Activated naive CD4-positive, alpha-beta T cell treated with Interleukin-2 at 50 U/mL for 16 hours (primary cell): ENCODE data around the gene DLX5.

Experiments
- DNase-seq: peaks from one replicate; pipeline ENCODE4 v3.0.0-alpha.2; 2020

Gene DLX5

GRCh38 chr7:96987719-96988118 is 36.9 kb downstream of the DLX5 start:
- DNase-seq: no peak

DNA sequence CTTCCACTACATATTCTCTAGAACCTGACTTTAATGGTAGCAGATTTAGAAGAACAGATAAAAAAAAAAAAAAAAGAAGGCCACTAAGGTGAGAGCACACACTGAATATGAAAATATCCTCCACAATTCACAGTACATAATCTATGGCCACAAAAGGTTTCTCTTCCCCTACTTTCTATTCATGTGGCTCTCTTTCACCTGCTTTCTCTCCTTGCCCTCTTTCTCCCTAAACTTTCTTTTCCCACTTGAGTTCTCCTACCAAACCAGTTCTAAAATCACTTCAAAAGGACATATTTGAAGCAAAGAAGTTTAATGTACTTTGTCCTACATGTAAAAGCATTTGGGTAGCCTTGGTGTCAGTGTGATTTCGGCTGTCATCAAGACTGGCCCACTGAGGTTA is 37.7 kb downstream of the DLX5 start:
- no peak for DNase-seq

GRCh38 chr7:96985992-96986391 is 38.6 kb downstream of the DLX5 start:
- no peak for DNase-seq

DNA sequence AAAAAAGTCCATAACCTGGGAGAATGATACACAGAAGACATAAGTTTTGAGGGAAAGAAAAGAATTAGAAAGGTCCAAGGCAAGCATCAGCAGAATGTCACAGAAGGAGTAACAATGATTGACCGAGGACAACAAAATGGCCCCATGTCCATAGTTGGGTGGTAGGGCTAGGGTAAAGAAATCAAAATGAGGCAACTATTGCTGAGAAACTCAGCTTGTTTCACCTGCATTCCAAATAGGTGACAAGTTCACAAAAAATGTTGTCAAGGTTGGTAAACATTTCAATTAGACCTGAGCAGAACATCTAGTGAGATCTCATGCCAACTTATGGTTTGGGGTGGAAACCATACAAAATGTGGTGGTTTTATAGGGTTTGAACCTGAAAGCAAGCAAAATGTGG is 42.0 kb downstream of the DLX5 start:
- DNase-seq: no peak

- no peak for DNase-seq
Observed at GRCh38 chr7:96979551-96980276, 44.9 kb downstream of the DLX5 start.

GRCh38 chr7:96977445-96977844 is 47.2 kb downstream of the DLX5 start:
- no peak for DNase-seq

DNA sequence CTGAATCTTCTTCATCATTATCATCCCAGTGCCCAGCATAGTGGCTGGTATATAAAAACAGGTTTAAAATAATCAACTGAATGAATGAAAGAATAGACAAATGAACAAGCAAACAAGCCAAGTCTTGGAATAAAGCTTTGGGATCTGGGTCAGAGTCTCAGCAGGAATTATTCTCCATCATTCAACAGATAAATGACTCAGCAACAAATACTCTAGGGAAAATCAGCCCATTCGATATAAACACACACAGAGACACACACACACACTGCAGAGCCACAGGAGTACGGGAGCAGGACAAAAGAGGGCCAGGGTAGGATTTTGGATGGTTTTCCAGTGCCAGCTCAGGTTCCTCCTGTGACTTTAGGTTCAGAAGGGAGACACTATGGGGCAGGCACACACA is 48.5 kb downstream of the DLX5 start:
- no peak for DNase-seq

DNA sequence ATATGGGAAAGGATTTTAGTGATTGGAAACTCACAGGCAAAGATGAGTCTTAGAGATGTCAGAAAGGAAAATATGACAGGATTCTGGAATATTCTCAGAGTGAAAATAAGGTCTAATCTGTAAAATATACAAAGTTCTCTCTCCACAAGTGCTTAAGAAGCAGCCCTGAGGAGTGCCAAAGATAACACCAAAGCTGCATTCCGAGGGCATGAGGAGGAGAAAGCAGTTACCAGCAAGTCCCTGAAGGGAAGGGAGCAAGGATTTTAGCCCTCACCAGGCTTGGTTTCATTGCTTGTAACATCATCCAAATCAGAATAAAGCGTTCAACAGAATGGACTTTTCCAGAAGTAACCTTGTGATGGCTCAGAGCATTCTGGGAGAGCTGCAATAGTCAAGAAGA is 50.6 kb downstream of the DLX5 start:
- DNase-seq: no peak

DNA sequence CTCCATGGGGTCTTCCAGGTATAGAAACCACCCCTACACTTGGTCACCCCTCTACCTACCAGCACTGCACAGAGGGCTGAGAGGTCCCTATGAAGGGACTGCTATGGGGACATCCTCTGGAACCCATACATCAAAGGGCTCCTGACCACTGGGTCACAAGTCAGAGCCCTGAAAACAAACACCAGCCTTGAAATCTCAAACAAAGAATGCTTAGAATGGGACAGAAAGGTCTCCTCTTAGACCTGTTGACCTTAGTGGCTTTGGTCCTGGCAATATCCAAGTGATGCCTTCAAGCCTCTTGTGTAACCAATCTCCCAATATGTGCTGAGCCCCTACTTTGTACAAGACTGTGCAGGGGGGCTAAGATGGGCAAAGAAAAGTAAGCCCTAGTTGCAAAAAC is 53.9 kb downstream of the DLX5 start:
- DNase-seq: no peak
